Heart left ventricle (tissue), 16 donors: Measurements from ENCODE around the gene PTBP1. TPM values are rescaled to one million over a fixed set of nuclear protein-coding genes. Genes with fewer than 3 reads are reported as not detected.
A peak's percentile ranks its signal among the peaks of the same experiment; 100 is the strongest.

Source experiments
- ATAC-seq, 4 donors: fragments of 200-7000 bp; cut with Tn5 transposase; one replicate each; pipeline ENCODE4 v1.9.1; 2020 to 2022; ENCODE audit warnings: moderate library complexity in 4 of 4, mild to moderate bottlenecking in 3 of 4, moderate number of reproducible peaks in 1 of 4
- DNase-seq, 5 donors: peaks; one replicate each; pipeline ENCODE4 v3.0.0-alpha.2; 2020
- H3K27ac ChIP-seq, 12 donors: fragments of 200-600 bp; sonication (generic) in 4 of 12; one replicate each; pipeline versions ENCODE4 v1.5.0 to v1.8.0; 2016 to 2022; ENCODE audit warnings: mild to moderate bottlenecking in 2 of 12
- H3K27me3 ChIP-seq, 9 donors: fragments of 200-600 bp; sonication (generic) in 2 of 9; one replicate each; pipeline versions ENCODE4 v1.5.1 to v1.8.0; 2016 to 2022; ENCODE audit warnings: mild to moderate bottlenecking in 3 of 9
- H3K36me3 ChIP-seq, 9 donors: fragments of 200-600 bp; sonication (generic) in 2 of 9; one replicate each; pipeline versions ENCODE4 v1.5.0 to v1.8.0; 2018 to 2022; ENCODE audit warnings: mild to moderate bottlenecking in 2 of 9
- H3K4me1 ChIP-seq, 12 donors: fragments of 200-600 bp; sonication (generic) in 4 of 12; one replicate each; pipeline versions ENCODE4 v1.5.0 to v1.8.0; 2016 to 2022; ENCODE audit warnings: mild to moderate bottlenecking in 3 of 12
- H3K4me3 ChIP-seq, 12 donors: fragments of 200-600 bp; sonication (generic) in 4 of 12; one replicate each; pipeline versions ENCODE4 v1.5.0 to v1.8.0; 2017 to 2022; ENCODE audit warnings: mild to moderate bottlenecking in 9 of 12, moderate library complexity in 4 of 12
- H3K9me3 ChIP-seq, 12 donors: fragments of 200-600 bp; sonication (generic) in 4 of 12; one replicate each; pipeline versions ENCODE4 v1.5.0 to v1.8.0; 2016 to 2022; ENCODE audit warnings: mild to moderate bottlenecking in 1 of 12
- CTCF ChIP-seq, 12 donors: fragments of 200-600 bp; sonication (generic) in 4 of 12; IDR thresholded peaks; one replicate each; pipeline versions ENCODE4 v1.5.0 to v1.8.0; 2018 to 2022; ENCODE audit warnings: antibody characterized with exemption in 12 of 12, mild to moderate bottlenecking in 5 of 12
- POLR2A ChIP-seq, 2 donors: fragments of 450-650 bp; IDR thresholded peaks; one replicate each; pipeline ENCODE4 v1.6.1; 2017; ENCODE audit warnings: antibody characterized with exemption in 2 of 2, mild to moderate bottlenecking in 2 of 2, moderate library complexity in 2 of 2
- WGBS, 4 donors: extraction: QIAGEN DNeasy Blood & Tissue Kit in 2 of 4; methylation state at CpG; one replicate each; pipeline versions ENCODE4 v1.1.5 to v1.1.7; 2013 to 2018; 5-methylcytosine and 5-hydroxymethylcytosine counted together
- intact Hi-C, 10 donors: fragments of 100-400 bp; cut with DNase I; formaldehyde crosslinking; loops; one replicate each; pipeline versions ENCODE4 v1.11.1 to v1.14.2; 2022
- polyA plus RNA-seq, 2 donors: library from polyadenylated mRNA; stranded (reverse); fragments of 200-250 nt; gene quantifications; one replicate each; pipeline ENCODE4 v1.2.3, GENCODE V29; 2013
- total RNA-seq, 9 donors: library from RNA; depleted of rRNA in 2 of 9; stranded (reverse); fragments of >200 nt in 2 of 9; fragmentation: NEBNext Ultra II Directional in 3 of 9; extraction: Animal tissue kit (Norgen Biotek cat#: 25700) in 3 of 9; gene quantifications; one replicate each; pipeline versions ENCODE4 v1.1.0 to v1.2.4, GENCODE V29; 2016 to 2023
- donor health status: ischemic (EF 13 %, LVEDD 7.1; RV severe dilation, severe dysfunction).
- donor health status: healthy with polysubstance abuse.
- donor health status: DM: no; HTN: yes; CAD: no.
- donor health status: DM: no; HTN: no; CAD: no.
- donor health status: ischemic (EF 25% LVEDD 6.9; RV normal size, moderate dysfunction).
- donor health status: ischemic (EF 25% LVEDD 5.7; RV mildly dilated, moderate dysfunction).
- donor health status: healthy.
- donor health status: DM: yes; HTN: yes; CAD: no.
- donor health status: ischemic (EF 35%, LVEDD 5.7; RV mildly dilated, moderate dysfunction).
- donor health status: nonischemic (EF 11% LVEDD 7.7; RV severe dilation, severe dysfunction).
- donor health status: DM: yes; HTN: yes; CAD: no.
- donor health status: PGD.
- donor health status: ischemic (EF 29% LVEDD 5.4; RV normal size, mild dysfunction).
- donor health status: nonischemic (EF 23%, LVEDD 6.1; RV moderate dilation, normal function).

The PTBP1 gene
- total and polyA plus RNA-seq, 11 donors, result 39.2 to 144 (median 55.1) TPM

- no peak for TF ChIP-seq POLR2A (IDR thresholded peaks at IDR 0.05)
- no peak for TF ChIP-seq CTCF (IDR thresholded peaks at IDR 0.05)
- no peaks in the 10 kb centered on the region for H3K27me3 ChIP-seq
- no peak overlapping the region for H3K4me3 ChIP-seq
- intact Hi-C loops, result no loop called here
- 56 to 63% (median 62%) methylated on average over 12 to 16 of the region's 16 CpGs for WGBS, 4 donors
- no peaks in the 10 kb centered on the region for H3K9me3 ChIP-seq
- peaks cover 7 to 63% (median 40%) of the 10 kb centered on the region in 12 donors for H3K4me1 ChIP-seq
- DNase-seq (peak in 1 of 5 donors; percentile 29), ATAC-seq (no peak)
- no peaks in the 10 kb centered on the region for H3K36me3 ChIP-seq
- H3K27ac ChIP-seq, result peak overlapping the region in 11 of 12 donors; percentile 42 to 86 (median 74)
Observed at GRCh38 chr19:792306-792885, 4.9 kb upstream of the PTBP1 start.

- 89 to 96% (median 93%) methylated on average over 10 to 12 of the region's 12 CpGs for WGBS, 4 donors
- Histone ChIP-seq H3K4me1 (peaks cover 2 to 53% (median 36%) of the 10 kb centered on the region in 12 donors), H3K9me3 (no peaks in the 10 kb centered on the region), H3K27me3 (no peaks in the 10 kb centered on the region), H3K36me3 (no peaks in the 10 kb centered on the region), H3K4me3 (no peak overlapping the region), H3K27ac (no peak overlapping the region)
- DNase-seq (no peak), ATAC-seq (no peak)
- intact Hi-C loops, result no loop called here
- TF ChIP-seq POLR2A (IDR thresholded peaks at IDR 0.05), result no peak
- no peak for TF ChIP-seq CTCF (IDR thresholded peaks at IDR 0.05)
Observed at GRCh38 chr19:793806-794205, 3.4 kb upstream of the PTBP1 start.

GRCh38 chr19:795073-795611 lies 2.1 kb upstream of the PTBP1 start:
- 84 to 95% (median 89%) methylated on average over 27 to 28 of the region's 28 CpGs for WGBS, 4 donors
- H3K27ac ChIP-seq, result peak overlapping the region in 2 of 12 donors; percentile 17 to 64

More at GRCh38 chr19:795073-795611, 2.1 kb upstream of the PTBP1 start:
- DNase-seq, result peak in 3 of 5 donors; percentile 13 to 56 (median 30)
- intact Hi-C loops, result loop anchor here in 1 of 10 donors (5.0 kb wide), 1 partner anchor 457 kb away; no protein-coding TSS in a partner anchor
- Histone ChIP-seq H3K4me3 (peak overlapping the region in 1 of 12 donors; percentile 10), H3K36me3 (peaks cover 0 to 11% (median 2%) of the 10 kb centered on the region in 9 donors), H3K27me3 (no peaks in the 10 kb centered on the region), H3K9me3 (no peaks in the 10 kb centered on the region), H3K4me1 (peaks cover 4 to 56% (median 41%) of the 10 kb centered on the region in 12 donors)
- TF ChIP-seq POLR2A (IDR thresholded peaks at IDR 0.05), result no peak
- no peak for TF ChIP-seq CTCF (IDR thresholded peaks at IDR 0.05)
- ATAC-seq, result no peak
